ENCODE measurements around the gene LMF1. TPM values are rescaled to one million over a fixed set of nuclear protein-coding genes. Genes with fewer than 3 reads are reported as not detected.
A peak's percentile ranks its signal among the peaks of the same experiment; 100 is the strongest.

The LMF1 gene
- total RNA-seq, 1 donor from 2014 or later: 16.0 TPM

GRCh38 chr16:972316-973002 is 1.7 kb upstream of the LMF1 start:
- peaks cover 58% of the 10 kb centered on the region for H3K4me1 Mint-ChIP-seq
- DNase-seq (ENCODE audit: low read depth, low spot score): peak; percentile 74
- TF ChIP-seq, protein P1, sequence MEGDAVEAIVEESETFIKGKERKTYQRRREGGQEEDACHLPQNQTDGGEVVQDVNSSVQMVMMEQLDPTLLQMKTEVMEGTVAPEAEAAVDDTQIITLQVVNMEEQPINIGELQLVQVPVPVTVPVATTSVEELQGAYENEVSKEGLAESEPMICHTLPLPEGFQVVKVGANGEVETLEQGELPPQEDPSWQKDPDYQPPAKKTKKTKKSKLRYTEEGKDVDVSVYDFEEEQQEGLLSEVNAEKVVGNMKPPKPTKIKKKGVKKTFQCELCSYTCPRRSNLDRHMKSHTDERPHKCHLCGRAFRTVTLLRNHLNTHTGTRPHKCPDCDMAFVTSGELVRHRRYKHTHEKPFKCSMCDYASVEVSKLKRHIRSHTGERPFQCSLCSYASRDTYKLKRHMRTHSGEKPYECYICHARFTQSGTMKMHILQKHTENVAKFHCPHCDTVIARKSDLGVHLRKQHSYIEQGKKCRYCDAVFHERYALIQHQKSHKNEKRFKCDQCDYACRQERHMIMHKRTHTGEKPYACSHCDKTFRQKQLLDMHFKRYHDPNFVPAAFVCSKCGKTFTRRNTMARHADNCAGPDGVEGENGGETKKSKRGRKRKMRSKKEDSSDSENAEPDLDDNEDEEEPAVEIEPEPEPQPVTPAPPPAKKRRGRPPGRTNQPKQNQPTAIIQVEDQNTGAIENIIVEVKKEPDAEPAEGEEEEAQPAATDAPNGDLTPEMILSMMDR (conservative IDR thresholded peaks at IDR 0.05): no peak
- H3K36me3 Mint-ChIP-seq (ENCODE audit: low read depth): peaks cover 8% of the 10 kb centered on the region
- H3K9me3 Mint-ChIP-seq: no peaks in the 10 kb centered on the region
- peak overlapping the region; percentile 87 for H3K4me3 Mint-ChIP-seq
- H3K27me3 Mint-ChIP-seq (ENCODE audit: low read depth): peaks cover 10% of the 10 kb centered on the region
- peak overlapping the region; percentile 71 for H3K27ac Mint-ChIP-seq (ENCODE audit: unreplicated experiment)

DNA sequence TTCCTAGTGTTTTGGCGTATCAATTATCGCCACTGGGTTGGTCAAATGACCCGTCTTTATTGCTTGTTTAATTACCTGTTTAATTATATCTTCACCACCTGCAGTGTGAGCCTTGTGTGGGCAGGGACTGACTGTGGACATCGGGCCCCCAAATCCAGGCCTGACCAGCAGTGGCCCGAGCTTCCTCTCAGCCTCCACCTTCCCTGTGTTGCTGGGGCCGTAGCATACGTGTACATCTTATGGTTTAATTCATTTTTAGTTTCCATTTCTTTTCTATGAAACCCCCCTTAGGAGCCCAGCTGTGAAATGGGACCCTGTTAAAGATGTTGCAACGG is 1.2 kb upstream of the LMF1 start:
- H3K27ac Mint-ChIP-seq (ENCODE audit: unreplicated experiment): no peak overlapping the region
- H3K36me3 Mint-ChIP-seq (ENCODE audit: low read depth): peaks cover 8% of the 10 kb centered on the region
- H3K4me3 Mint-ChIP-seq: peak overlapping the region; percentile 87
- DNase-seq (ENCODE audit: low read depth, low spot score): no peak
- no peaks in the 10 kb centered on the region for H3K9me3 Mint-ChIP-seq
- TF ChIP-seq, protein P1 (conservative IDR thresholded peaks at IDR 0.05): no peak
- H3K27me3 Mint-ChIP-seq (ENCODE audit: low read depth): peaks cover 10% of the 10 kb centered on the region
- peaks cover 57% of the 10 kb centered on the region for H3K4me1 Mint-ChIP-seq

DNA sequence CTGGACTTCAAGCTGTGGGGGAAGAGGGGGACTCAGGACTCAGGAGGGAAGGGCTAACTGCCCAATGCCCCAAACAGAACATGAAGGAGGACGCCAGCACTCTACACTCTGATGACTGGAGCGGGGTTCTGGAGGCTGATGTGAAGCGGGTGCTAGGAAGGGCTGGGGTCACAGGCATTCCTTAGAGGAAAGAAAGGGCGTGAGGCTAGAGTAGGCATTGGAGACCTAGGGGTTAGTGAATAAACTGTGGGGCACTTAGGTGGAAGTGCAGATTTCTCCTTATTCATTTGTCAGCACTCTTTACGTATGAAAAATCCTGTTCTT is 760 bp upstream of the LMF1 start:
- Mint-ChIP-seq H3K27ac (ENCODE audit: unreplicated experiment) (peak overlapping the region; percentile 71), H3K9me3 (no peaks in the 10 kb centered on the region), H3K4me3 (peak overlapping the region; percentile 87), H3K27me3 (ENCODE audit: low read depth) (peaks cover 10% of the 10 kb centered on the region), H3K36me3 (ENCODE audit: low read depth) (peaks cover 11% of the 10 kb centered on the region), H3K4me1 (peaks cover 53% of the 10 kb centered on the region)
- DNase-seq (ENCODE audit: low read depth, low spot score): no peak
- TF ChIP-seq, protein P1 (conservative IDR thresholded peaks at IDR 0.05): no peak

DNA sequence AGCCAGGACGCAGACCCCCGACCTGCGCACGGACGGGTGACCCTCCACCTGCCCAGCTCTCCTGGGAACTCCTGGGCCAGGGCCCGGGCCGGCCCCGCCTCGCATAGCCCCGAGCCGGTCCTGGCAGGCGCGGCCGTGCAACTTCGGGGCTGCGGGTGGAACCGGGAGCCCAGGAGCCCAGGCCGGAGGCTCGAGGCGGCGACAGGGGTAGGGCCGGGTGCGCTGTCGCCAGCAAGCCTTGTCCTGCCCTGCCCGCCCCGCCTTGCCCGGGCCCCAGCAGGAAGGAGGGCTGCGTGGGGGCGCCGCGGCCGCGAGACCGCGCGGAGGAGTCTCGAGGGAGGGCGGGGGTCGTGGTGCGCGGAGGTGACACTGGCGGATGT is 408 bp downstream of the LMF1 start:
- peaks cover 5% of the 10 kb centered on the region for H3K9me3 Mint-ChIP-seq
- H3K4me1 Mint-ChIP-seq: peaks cover 47% of the 10 kb centered on the region
- no peak for DNase-seq (ENCODE audit: low read depth, low spot score)
- peak overlapping the region; percentile 65 for H3K4me3 Mint-ChIP-seq
- H3K27ac Mint-ChIP-seq (ENCODE audit: unreplicated experiment): no peak overlapping the region
- H3K36me3 Mint-ChIP-seq (ENCODE audit: low read depth): peaks cover 20% of the 10 kb centered on the region
- TF ChIP-seq, protein P1 (conservative IDR thresholded peaks at IDR 0.05): no peak
- peaks cover 6% of the 10 kb centered on the region for H3K27me3 Mint-ChIP-seq (ENCODE audit: low read depth)

- TF ChIP-seq, protein P1 (conservative IDR thresholded peaks at IDR 0.05): no peak
- H3K36me3 Mint-ChIP-seq (ENCODE audit: low read depth): peaks cover 25% of the 10 kb centered on the region
- peaks cover 5% of the 10 kb centered on the region for H3K9me3 Mint-ChIP-seq
- peaks cover 6% of the 10 kb centered on the region for H3K27me3 Mint-ChIP-seq (ENCODE audit: low read depth)
- peak overlapping the region; percentile 96 for H3K4me3 Mint-ChIP-seq
- no peak overlapping the region for H3K27ac Mint-ChIP-seq (ENCODE audit: unreplicated experiment)
- peaks cover 46% of the 10 kb centered on the region for H3K4me1 Mint-ChIP-seq
- no peak for DNase-seq (ENCODE audit: low read depth, low spot score)
Measured at GRCh38 chr16:969508-970385, 1.0 kb downstream of the LMF1 start.
